ENCODE results near the gene BCAS3.

- no peak for TF ChIP-seq POLR2A (IDR thresholded peaks at IDR 0.05)
- TF ChIP-seq, protein P1, sequence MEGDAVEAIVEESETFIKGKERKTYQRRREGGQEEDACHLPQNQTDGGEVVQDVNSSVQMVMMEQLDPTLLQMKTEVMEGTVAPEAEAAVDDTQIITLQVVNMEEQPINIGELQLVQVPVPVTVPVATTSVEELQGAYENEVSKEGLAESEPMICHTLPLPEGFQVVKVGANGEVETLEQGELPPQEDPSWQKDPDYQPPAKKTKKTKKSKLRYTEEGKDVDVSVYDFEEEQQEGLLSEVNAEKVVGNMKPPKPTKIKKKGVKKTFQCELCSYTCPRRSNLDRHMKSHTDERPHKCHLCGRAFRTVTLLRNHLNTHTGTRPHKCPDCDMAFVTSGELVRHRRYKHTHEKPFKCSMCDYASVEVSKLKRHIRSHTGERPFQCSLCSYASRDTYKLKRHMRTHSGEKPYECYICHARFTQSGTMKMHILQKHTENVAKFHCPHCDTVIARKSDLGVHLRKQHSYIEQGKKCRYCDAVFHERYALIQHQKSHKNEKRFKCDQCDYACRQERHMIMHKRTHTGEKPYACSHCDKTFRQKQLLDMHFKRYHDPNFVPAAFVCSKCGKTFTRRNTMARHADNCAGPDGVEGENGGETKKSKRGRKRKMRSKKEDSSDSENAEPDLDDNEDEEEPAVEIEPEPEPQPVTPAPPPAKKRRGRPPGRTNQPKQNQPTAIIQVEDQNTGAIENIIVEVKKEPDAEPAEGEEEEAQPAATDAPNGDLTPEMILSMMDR (IDR thresholded peaks at IDR 0.05), result no peak
Measured at GRCh38 chr17:61227866-61228265, 550.2 kb downstream of the BCAS3 start.

Measured in ovary (tissue), 3 donors.